ENCODE measurements around the gene CLEC4C. TPM values are rescaled to one million over a fixed set of nuclear protein-coding genes. Genes with fewer than 3 reads are reported as not detected.

CLEC4C gene
- polyA plus RNA-seq, 1 of the 3 experiments (the other 2 are of a cell fraction): not detected

GRCh38 chr12:7712841-7713442 lies 34.2 kb downstream of the CLEC4C start:
- H3K79me2 ChIP-seq (ENCODE audit: insufficient read depth): no peaks in the 10 kb centered on the region
- no peak overlapping the region for H3K4me3 ChIP-seq (ENCODE audit: low read depth in 2 of 2, low read length in 1 of 2)
- POLR2A ChIA-PET: no interaction called here
- CTCF ChIA-PET: no interaction called here
- no peak overlapping the region for H3K9ac ChIP-seq
- H3K27me3 ChIP-seq (ENCODE audit: insufficient read depth): peaks cover 52% of the 10 kb centered on the region; the same call in 1 of the 2 replicates
- TF ChIP-seq RAD21 (IDR thresholded peaks at IDR 0.05; ENCODE audit: low read length): no peak
- TF ChIP-seq MAX (IDR thresholded peaks at IDR 0.05; ENCODE audit: low read depth): no peak
- no peak for TF ChIP-seq NRF1 (IDR thresholded peaks at IDR 0.05; ENCODE audit: low read depth, low read length)
- no peak for TF ChIP-seq GABPA (IDR thresholded peaks at IDR 0.05; ENCODE audit: low read depth)
- no peak for TF ChIP-seq MXI1 (IDR thresholded peaks at IDR 0.05; ENCODE audit: low read depth, low read length)
- TF ChIP-seq EP300 (IDR thresholded peaks at IDR 0.05; ENCODE audit: borderline replicate concordance in 1 of 2, low read depth in 1 of 2, low read length in 1 of 2): no peak
- no peak for TF ChIP-seq TCF12 (IDR thresholded peaks at IDR 0.05)
- no peaks in the 10 kb centered on the region for H4K20me1 ChIP-seq (ENCODE audit: insufficient read depth)
- H3K36me3 ChIP-seq (replicated peaks in 1 of 2; ENCODE audit: control insufficient read depth in 1 of 2, insufficient read depth in 2 of 2, low read length in 1 of 2): no peaks in the 10 kb centered on the region
- no peaks in the 10 kb centered on the region for H3K9me2 ChIP-seq
- H3K27ac ChIP-seq (ENCODE audit: low read depth in 2 of 2, low read length in 1 of 2): no peak overlapping the region
- no peak for DNase-seq
- WGBS (ENCODE audit: low lambda C conversion rate): 29% methylated on average over 19 of the region's 28 CpGs
- H3K4me2 ChIP-seq: no peak overlapping the region
- no peaks in the 10 kb centered on the region for H3K9me3 ChIP-seq
- H3K4me1 ChIP-seq (ENCODE audit: control insufficient read depth in 1 of 2, insufficient read depth in 2 of 2, low read depth in 1 of 2, low read length in 1 of 2): no peaks in the 10 kb centered on the region
- H2AFZ ChIP-seq (ENCODE audit: low read depth): no peak overlapping the region
- H3F3A ChIP-seq (replicated peaks; ENCODE audit: insufficient read depth): no peaks in the 10 kb centered on the region

- Histone ChIP-seq H3K27me3 (ENCODE audit: insufficient read depth) (peaks cover 52% of the 10 kb centered on the region; the same call in 1 of the 2 replicates), H3K9me2 (no peaks in the 10 kb centered on the region), H3K36me3 (replicated peaks in 1 of 2; ENCODE audit: control insufficient read depth in 1 of 2, insufficient read depth in 2 of 2, low read length in 1 of 2) (no peaks in the 10 kb centered on the region), H3K9ac (no peak within 1 kb of the TSS), H3K27ac (ENCODE audit: low read depth in 2 of 2, low read length in 1 of 2) (no peak within 1 kb of the TSS), H3K79me2 (ENCODE audit: insufficient read depth) (no peaks in the 10 kb centered on the region), H4K20me1 (ENCODE audit: insufficient read depth) (no peaks in the 10 kb centered on the region), H2AFZ (ENCODE audit: low read depth) (no peak within 1 kb of the TSS), H3K4me2 (no peak within 1 kb of the TSS), H3K4me1 (ENCODE audit: control insufficient read depth in 1 of 2, insufficient read depth in 2 of 2, low read depth in 1 of 2, low read length in 1 of 2) (no peaks in the 10 kb centered on the region), H3K9me3 (no peaks in the 10 kb centered on the region), H3F3A (replicated peaks; ENCODE audit: insufficient read depth) (no peaks in the 10 kb centered on the region), H3K4me3 (ENCODE audit: low read depth in 2 of 2, low read length in 1 of 2) (no peak within 1 kb of the TSS)
- WGBS (ENCODE audit: low lambda C conversion rate): 12% methylated on average over 7 of the region's 7 CpGs
- TF ChIP-seq NFIC (IDR thresholded peaks at IDR 0.05; ENCODE audit: borderline replicate concordance) (no peak), MXI1 (IDR thresholded peaks at IDR 0.05; ENCODE audit: low read depth, low read length) (no peak)
- no peak for DNase-seq
- ChIA-PET CTCF (no interaction called here), POLR2A (no interaction called here)
These were observed 36.0 kb downstream of the CLEC4C start, which contains the start of gene DPPA3 for GRCh38 chr12:7711133-7711532. DPPA3 (plus strand) TSS chr12:7711433; CDS start chr12:7711571, 138 bp downstream.

GRCh38 chr12:7709969-7710675 lies 37.1 kb downstream of the CLEC4C start:
- Histone ChIP-seq H3K4me1 (ENCODE audit: control insufficient read depth in 1 of 2, insufficient read depth in 2 of 2, low read depth in 1 of 2, low read length in 1 of 2) (no peaks in the 10 kb centered on the region), H3K4me2 (no peak overlapping the region), H3K27ac (ENCODE audit: low read depth in 2 of 2, low read length in 1 of 2) (no peak overlapping the region), H3F3A (replicated peaks; ENCODE audit: insufficient read depth) (no peaks in the 10 kb centered on the region), H3K9me3 (no peaks in the 10 kb centered on the region), H3K27me3 (ENCODE audit: insufficient read depth) (peaks cover 60% of the 10 kb centered on the region), H3K9me2 (no peaks in the 10 kb centered on the region), H3K79me2 (ENCODE audit: insufficient read depth) (no peaks in the 10 kb centered on the region), H3K4me3 (ENCODE audit: low read depth in 2 of 2, low read length in 1 of 2) (no peak overlapping the region), H4K20me1 (ENCODE audit: insufficient read depth) (no peaks in the 10 kb centered on the region), H3K36me3 (replicated peaks in 1 of 2; ENCODE audit: control insufficient read depth in 1 of 2, insufficient read depth in 2 of 2, low read length in 1 of 2) (no peaks in the 10 kb centered on the region), H3K9ac (no peak overlapping the region), H2AFZ (ENCODE audit: low read depth) (no peak overlapping the region)
- no peak for TF ChIP-seq TAF1 (IDR thresholded peaks at IDR 0.05; ENCODE audit: borderline replicate concordance, low read depth, low read length)
- TF ChIP-seq JUND (IDR thresholded peaks at IDR 0.05): no peak
- no peak for TF ChIP-seq GABPA (IDR thresholded peaks at IDR 0.05; ENCODE audit: low read depth)
- no peak for TF ChIP-seq IRF3 (IDR thresholded peaks at IDR 0.05; ENCODE audit: low read depth, low read length)
- no peak for TF ChIP-seq MXI1 (IDR thresholded peaks at IDR 0.05; ENCODE audit: low read depth, low read length)
- TF ChIP-seq NFIC (IDR thresholded peaks at IDR 0.05; ENCODE audit: borderline replicate concordance): no peak
- no peak for TF ChIP-seq USF2 (IDR thresholded peaks at IDR 0.05; ENCODE audit: borderline replicate concordance, low read depth, low read length)
- TF ChIP-seq FOXM1 (IDR thresholded peaks at IDR 0.05; ENCODE audit: low read depth): no peak
- TF ChIP-seq RFX5 (IDR thresholded peaks at IDR 0.05; ENCODE audit: low read length): no peak
- TF ChIP-seq YY1 (IDR thresholded peaks at IDR 0.05; ENCODE audit: low read depth): no peak
- TF ChIP-seq SMC3 (IDR thresholded peaks at IDR 0.05; ENCODE audit: low read depth, low read length): no peak
- TF ChIP-seq RAD21 (IDR thresholded peaks at IDR 0.05; ENCODE audit: low read length): no peak
- TF ChIP-seq MEF2A (IDR thresholded peaks at IDR 0.05; ENCODE audit: borderline replicate concordance, low read depth): no peak
- no peak for TF ChIP-seq TEAD4 (IDR thresholded peaks at IDR 0.05; ENCODE audit: borderline replicate concordance, insufficient read depth)
- TF ChIP-seq FOXJ3 (CRISPR knock-in tag; IDR thresholded peaks at IDR 0.05): no peak
- DNase-seq: no peak
- 7% methylated on average over 8 of the region's 8 CpGs for WGBS (ENCODE audit: low lambda C conversion rate)
- ChIA-PET POLR2A (no interaction called here), CTCF (no interaction called here)
